HL-60 (cell line): ENCODE data around the gene ATAD2B.
"Not testable (repeated sequence)": the region's sequence is repeated elsewhere in the genome, so short reads cannot be mapped to it uniquely, and the experiment has no call there.

Experiments used
- DNase-seq, 2 experiments: peaks; one replicate each; pipeline ENCODE4 v3.0.0-alpha.2; 2010 to 2020; ENCODE audit warnings: low read depth in 1 of 2, low spot score in 1 of 2
- H3K27ac ChIP-seq: fragments of 250-450 bp; sonication (Bioruptor Pico); replicated peaks from 2 replicates; pipeline ENCODE4 v1.5.1; 2020; ENCODE audit warnings: mild to moderate bottlenecking, moderate library complexity
- H3K27me3 ChIP-seq: fragments of 250-450 bp; sonication (Bioruptor Pico); 2 replicates; pipeline ENCODE4 v1.5.1; 2021; ENCODE audit warnings: mild to moderate bottlenecking, moderate library complexity; ENCODE audit not compliant: insufficient read depth, poor library complexity, severe bottlenecking
- H3K4me3 ChIP-seq: replicated peaks from 2 replicates; pipeline ENCODE4 v1.5.1; 2011; ENCODE audit warnings: mild to moderate bottlenecking, control low read depth, low read length; ENCODE audit not compliant: insufficient read depth
- GABPA ChIP-seq: IDR thresholded peaks from 2 replicates; pipeline ENCODE4 v1.6.1; 2012; ENCODE audit warnings: low read depth
- POLR2AphosphoS5 ChIP-seq: IDR thresholded peaks from 2 replicates; pipeline ENCODE4 v1.6.1; 2012; ENCODE audit warnings: low read depth
- SPI1 ChIP-seq: IDR thresholded peaks from 2 replicates; pipeline ENCODE4 v1.6.1; 2012; ENCODE audit warnings: low read depth, mild to moderate bottlenecking, borderline replicate concordance
- TF ChIP-seq, protein P1 (sequence below): IDR thresholded peaks from one replicate; pipeline ENCODE4 v1.5.1; 2011; ENCODE audit warnings: low read length, control low read depth, inconsistent platforms; ENCODE audit not compliant: insufficient read depth
- TF ChIP-seq, protein P2 (sequence below): IDR thresholded peaks from 2 replicates; pipeline ENCODE4 v1.6.1; 2012; ENCODE audit warnings: low read depth; ENCODE audit not compliant: insufficient replicate concordance

The ATAD2B gene

DNA sequence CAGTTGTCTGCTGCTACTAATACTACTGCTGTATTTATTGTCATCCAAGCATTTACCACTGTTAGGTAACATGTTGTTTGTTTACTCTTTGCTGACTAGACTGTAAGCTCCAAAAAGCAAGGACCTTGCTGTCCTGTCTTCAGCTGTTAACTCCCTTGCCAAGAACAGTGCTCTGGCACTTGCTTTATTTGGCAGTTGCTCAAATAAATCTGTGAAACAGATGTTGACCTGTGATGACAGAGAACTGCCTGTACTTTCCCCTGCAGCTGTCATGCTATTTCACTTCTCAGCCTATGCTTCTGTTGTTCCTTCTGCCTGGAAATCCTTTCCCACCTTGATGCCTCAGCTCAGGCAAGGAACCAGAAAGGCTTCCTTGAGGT is 181.2 kb downstream of the ATAD2B start:
- no peak for TF ChIP-seq GABPA
- TF ChIP-seq, protein P1, sequence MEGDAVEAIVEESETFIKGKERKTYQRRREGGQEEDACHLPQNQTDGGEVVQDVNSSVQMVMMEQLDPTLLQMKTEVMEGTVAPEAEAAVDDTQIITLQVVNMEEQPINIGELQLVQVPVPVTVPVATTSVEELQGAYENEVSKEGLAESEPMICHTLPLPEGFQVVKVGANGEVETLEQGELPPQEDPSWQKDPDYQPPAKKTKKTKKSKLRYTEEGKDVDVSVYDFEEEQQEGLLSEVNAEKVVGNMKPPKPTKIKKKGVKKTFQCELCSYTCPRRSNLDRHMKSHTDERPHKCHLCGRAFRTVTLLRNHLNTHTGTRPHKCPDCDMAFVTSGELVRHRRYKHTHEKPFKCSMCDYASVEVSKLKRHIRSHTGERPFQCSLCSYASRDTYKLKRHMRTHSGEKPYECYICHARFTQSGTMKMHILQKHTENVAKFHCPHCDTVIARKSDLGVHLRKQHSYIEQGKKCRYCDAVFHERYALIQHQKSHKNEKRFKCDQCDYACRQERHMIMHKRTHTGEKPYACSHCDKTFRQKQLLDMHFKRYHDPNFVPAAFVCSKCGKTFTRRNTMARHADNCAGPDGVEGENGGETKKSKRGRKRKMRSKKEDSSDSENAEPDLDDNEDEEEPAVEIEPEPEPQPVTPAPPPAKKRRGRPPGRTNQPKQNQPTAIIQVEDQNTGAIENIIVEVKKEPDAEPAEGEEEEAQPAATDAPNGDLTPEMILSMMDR, result no peak
- TF ChIP-seq, protein P2, sequence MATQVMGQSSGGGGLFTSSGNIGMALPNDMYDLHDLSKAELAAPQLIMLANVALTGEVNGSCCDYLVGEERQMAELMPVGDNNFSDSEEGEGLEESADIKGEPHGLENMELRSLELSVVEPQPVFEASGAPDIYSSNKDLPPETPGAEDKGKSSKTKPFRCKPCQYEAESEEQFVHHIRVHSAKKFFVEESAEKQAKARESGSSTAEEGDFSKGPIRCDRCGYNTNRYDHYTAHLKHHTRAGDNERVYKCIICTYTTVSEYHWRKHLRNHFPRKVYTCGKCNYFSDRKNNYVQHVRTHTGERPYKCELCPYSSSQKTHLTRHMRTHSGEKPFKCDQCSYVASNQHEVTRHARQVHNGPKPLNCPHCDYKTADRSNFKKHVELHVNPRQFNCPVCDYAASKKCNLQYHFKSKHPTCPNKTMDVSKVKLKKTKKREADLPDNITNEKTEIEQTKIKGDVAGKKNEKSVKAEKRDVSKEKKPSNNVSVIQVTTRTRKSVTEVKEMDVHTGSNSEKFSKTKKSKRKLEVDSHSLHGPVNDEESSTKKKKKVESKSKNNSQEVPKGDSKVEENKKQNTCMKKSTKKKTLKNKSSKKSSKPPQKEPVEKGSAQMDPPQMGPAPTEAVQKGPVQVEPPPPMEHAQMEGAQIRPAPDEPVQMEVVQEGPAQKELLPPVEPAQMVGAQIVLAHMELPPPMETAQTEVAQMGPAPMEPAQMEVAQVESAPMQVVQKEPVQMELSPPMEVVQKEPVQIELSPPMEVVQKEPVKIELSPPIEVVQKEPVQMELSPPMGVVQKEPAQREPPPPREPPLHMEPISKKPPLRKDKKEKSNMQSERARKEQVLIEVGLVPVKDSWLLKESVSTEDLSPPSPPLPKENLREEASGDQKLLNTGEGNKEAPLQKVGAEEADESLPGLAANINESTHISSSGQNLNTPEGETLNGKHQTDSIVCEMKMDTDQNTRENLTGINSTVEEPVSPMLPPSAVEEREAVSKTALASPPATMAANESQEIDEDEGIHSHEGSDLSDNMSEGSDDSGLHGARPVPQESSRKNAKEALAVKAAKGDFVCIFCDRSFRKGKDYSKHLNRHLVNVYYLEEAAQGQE, result no peak
- no peak for TF ChIP-seq POLR2AphosphoS5
- no peak for TF ChIP-seq SPI1
- no peak overlapping the region for H3K27ac ChIP-seq
- no peak for DNase-seq
- H3K4me3 ChIP-seq, result no peak overlapping the region
- H3K27me3 ChIP-seq, result no peaks in the 10 kb centered on the region

DNA sequence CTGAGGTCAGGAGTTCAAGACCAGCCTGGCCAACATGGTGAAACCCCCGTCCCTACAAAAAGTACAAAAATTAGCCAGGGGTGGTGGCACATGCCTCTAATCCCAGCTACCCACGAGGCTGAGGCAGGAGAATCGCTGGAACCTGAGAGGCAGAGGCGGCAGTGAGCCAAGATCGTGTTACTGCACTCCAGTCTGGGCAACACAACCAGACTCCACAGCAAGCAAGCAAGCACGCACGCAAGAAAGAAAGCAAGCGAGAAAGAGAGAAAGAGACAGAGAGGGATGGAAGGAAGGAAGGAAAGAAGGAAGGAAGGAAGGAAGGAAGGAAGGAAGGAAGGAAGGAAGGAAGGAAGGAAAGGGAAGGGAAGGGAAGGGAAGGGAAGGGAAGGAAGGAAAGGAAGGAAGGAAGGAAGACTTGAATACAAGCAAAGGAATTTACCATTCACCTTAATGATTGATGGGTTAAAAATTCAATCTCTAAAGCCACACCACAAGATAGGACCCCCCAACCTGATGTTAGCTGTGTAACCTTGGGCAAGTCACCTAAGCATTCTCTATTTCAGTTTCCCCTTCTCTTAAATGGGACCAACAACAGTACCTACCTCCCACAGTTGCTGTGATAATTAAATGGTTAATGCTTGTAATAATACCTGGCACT is 181.7 kb downstream of the ATAD2B start:
- TF ChIP-seq GABPA (no peak), POLR2AphosphoS5 (no peak), SPI1 (no peak)
- TF ChIP-seq, protein P1, result no peak
- TF ChIP-seq, protein P2, result no peak
- Histone ChIP-seq H3K27ac (no peak overlapping the region), H3K27me3 (no peaks in the 10 kb centered on the region), H3K4me3 (no peak overlapping the region)
- DNase-seq, result no peak

DNA sequence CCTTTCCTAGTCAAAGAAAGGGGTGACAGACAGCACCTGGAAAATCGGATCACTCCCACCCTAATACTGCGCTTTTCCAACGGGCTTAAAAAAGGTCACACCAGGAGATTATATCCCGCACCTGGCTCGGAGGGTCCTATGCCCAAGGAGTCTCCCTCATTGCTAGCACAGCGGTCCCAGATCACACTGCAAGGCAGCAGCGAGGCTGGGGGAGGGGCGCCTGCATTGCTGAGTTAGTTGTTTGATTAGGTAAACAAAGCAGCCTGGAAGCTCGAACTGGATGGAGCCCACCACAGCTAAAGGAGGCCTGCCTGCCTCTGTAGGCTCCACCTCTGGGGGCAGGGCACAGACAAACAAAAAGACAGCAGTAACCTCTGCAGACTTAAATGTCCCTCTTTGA is 190.1 kb downstream of the ATAD2B start:
- H3K27me3 ChIP-seq, DNase-seq, H3K27ac ChIP-seq, H3K4me3 ChIP-seq: not testable (repeated sequence)

DNA sequence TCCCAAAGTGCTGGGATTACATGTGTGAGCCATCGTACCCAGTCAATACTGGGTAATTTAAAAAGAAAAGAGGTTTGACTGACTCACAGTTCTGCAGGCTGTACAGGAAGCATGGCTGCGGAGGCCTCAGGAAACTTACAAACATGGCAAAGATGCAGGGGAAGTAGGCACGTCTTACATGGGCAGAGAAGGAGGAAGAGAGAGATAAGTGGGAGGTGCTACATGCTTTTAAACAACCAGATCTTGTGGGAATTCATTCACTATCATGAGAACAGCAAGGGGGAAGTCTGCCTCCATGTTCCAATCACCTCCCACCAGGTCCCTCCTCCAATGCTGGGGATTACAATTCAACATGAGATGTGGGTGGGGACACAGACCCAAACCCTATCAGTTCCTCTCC is 192.5 kb downstream of the ATAD2B start:
- H3K27ac ChIP-seq, result no peak overlapping the region
- peak in 1 of 2 experiments; percentile 14 for DNase-seq
- no peak overlapping the region for H3K4me3 ChIP-seq
- no peaks in the 10 kb centered on the region for H3K27me3 ChIP-seq
- TF ChIP-seq GABPA, result no peak
- TF ChIP-seq, protein P2, result no peak

DNA sequence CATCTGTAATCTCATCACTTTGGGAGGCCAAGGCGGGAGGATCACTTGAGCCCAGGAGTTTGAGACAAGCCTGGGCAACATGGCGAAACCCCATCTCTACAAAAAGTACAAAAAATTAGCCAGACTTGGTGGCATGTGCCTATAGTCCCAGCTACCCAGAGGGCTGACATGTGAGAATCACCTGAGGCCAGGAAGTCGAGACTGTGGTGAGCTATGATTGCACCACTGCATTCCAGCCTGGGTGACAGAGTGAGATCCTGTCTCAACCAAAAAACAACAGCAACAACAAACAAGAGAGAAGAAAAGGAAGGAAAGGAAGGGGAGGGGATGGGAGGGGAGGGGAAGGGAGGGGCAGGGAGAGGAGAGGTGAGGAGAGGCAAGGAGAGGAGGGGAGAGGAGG is 203.9 kb downstream of the ATAD2B start:
- H3K4me3 ChIP-seq, DNase-seq, H3K27me3 ChIP-seq, H3K27ac ChIP-seq: not testable (repeated sequence)
